GM12874 (cell line): ENCODE results near the gene EXT2.

Source experiments
- CTCF ChIP-seq: IDR thresholded peaks from 2 replicates; pipeline ENCODE4 v1.5.1; 2011; ENCODE audit warnings: low read depth, mild to moderate bottlenecking, control low read depth, low read length, moderate library complexity; ENCODE audit not compliant: insufficient read depth

Gene EXT2

GRCh38 chr11:44226945-44227344, 131.5 kb downstream of the EXT2 start:
- no peak for TF ChIP-seq CTCF

- no peak for TF ChIP-seq CTCF
Observed at GRCh38 chr11:44228379-44228778, 132.9 kb downstream of the EXT2 start.

- no peak for TF ChIP-seq CTCF
Observed at GRCh38 chr11:44229098-44229497, 133.6 kb downstream of the EXT2 start.

DNA sequence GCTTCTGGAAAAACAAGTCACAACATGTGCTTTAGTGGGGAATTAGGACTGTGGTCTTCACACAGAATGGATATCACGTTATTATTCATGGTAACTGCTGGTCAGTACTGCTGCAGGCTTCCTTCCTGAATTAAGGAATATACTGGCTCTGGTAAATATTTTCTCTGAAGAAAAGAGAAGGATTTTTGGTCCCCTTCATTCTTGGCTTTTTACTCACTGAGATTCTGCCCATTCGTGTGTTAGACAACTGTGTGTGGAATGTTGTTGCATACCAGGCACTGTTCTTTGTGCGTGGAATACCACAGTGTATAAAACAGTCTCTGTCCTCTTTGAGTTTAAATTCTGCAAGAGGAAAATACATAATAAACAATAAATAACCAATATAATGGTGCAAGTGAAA, 134.1 kb downstream of the EXT2 start:
- TF ChIP-seq CTCF = no peak

GRCh38 chr11:44235765-44236201, 140.3 kb downstream of the EXT2 start:
- TF ChIP-seq CTCF = no peak

DNA sequence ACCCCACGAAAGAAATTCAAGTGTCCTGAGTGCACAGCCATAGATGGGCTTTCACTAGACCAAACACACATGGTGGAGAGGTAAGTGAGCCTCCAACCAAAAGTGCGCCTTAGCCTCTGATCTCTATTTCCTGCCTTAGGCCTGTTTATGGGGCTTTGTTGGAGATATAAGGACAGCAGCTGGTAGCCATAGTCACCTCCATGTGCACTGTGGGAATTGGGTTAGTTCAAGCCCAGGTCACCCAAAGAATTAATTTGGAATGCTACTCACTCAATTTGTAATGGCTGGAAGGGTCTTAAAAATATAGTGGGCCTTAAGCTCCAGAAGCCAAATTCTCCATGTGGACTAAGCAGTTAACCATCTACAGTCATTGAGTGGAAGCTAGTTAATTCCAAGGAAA, 140.8 kb downstream of the EXT2 start:
- no peak for TF ChIP-seq CTCF

DNA sequence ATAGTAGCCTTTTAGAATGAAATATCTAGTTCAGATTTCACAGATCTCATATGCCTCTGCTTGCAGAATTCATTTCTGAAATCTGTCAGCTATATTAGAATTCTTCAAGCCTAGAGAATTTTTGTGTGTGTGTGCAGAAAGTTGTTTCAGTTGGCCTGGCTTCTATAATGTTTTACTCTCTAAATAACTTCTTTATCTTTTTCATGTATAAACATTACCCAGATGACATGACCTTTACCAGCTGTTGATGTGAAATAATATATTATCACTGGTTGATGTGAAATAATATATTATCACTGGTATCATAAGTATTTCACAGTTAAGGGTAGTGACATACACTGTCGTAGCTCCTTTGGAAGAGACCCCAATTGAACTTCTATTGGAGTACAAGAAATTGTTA, 141.7 kb downstream of the EXT2 start:
- TF ChIP-seq CTCF = no peak

DNA sequence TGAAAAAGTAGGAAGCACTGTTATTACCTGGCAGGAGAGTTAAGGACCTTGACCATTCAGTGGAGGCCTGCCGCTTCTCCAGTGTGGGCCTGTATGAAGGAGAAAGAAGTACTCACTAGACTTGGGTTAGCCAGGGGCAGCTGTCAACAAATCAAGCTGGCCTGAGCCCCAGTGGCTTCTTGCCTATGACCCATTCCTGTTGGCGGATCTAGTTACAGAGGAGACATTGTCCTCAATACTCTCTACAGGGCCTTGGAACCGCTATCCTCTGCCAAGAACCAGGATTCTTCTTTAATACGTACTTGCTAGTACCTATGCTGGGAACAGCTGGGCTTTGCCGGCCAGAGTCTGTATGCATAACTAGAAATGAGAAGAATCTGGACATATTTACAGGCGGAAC, 146.4 kb downstream of the EXT2 start:
- no peak for TF ChIP-seq CTCF
